ENCODE data around the gene BLTP3B.

DNA sequence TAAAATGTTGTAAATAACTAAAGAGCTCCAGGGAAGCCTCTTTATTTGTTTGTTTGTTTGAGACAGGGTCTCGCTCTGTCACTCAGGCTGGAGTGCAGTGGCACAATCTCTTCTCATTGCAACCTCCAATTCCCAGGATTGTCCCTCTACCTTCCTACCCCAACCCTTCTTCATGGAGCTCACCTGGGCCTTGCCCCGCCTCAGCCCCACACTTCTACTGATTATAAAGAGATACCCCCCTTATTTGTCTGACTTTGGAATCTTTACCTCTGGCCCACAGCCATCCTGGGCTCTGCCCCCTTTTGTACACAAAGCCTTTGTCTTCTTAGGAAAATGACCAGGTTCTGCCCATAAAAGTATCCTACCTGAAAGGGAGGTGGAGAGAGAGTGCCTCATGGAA, 9.1 kb upstream of the BLTP3B start:
- TF ChIP-seq GATA2 (IDR thresholded peaks at IDR 0.05; ENCODE audit: low read depth, low read length) (no peak), GATA3 (IDR thresholded peaks at IDR 0.05; ENCODE audit: low read depth, low read length) (no peak)
